IPS-18a (cell line): ENCODE results near the gene SLC1A7.

Experiments used
- H3K27ac ChIP-seq: one replicate; pipeline ENCODE4 v1.5.1; 2013; ENCODE audit warnings: low read length
- H3K27me3 ChIP-seq: one replicate; pipeline ENCODE4 v1.6.1; 2013; ENCODE audit warnings: mild to moderate bottlenecking, low read length; ENCODE audit not compliant: control insufficient read depth, insufficient read depth
- H3K36me3 ChIP-seq: one replicate; pipeline ENCODE4 v1.6.1; 2013; ENCODE audit warnings: low read depth, low read length; ENCODE audit not compliant: control insufficient read depth
- H3K4me1 ChIP-seq: one replicate; pipeline ENCODE4 v1.6.1; 2013; ENCODE audit warnings: low read depth, low read length; ENCODE audit not compliant: control insufficient read depth
- H3K4me3 ChIP-seq: one replicate; pipeline ENCODE4 v1.5.1; 2013; ENCODE audit warnings: low read length
- H3K9ac ChIP-seq: one replicate; pipeline ENCODE4 v1.6.1; 2013; ENCODE audit warnings: mild to moderate bottlenecking, low read length, moderate library complexity
- H3K9me3 ChIP-seq: one replicate; pipeline ENCODE4 v1.6.1; 2013; ENCODE audit warnings: low read depth, low read length; ENCODE audit not compliant: control insufficient read depth

The SLC1A7 gene

DNA sequence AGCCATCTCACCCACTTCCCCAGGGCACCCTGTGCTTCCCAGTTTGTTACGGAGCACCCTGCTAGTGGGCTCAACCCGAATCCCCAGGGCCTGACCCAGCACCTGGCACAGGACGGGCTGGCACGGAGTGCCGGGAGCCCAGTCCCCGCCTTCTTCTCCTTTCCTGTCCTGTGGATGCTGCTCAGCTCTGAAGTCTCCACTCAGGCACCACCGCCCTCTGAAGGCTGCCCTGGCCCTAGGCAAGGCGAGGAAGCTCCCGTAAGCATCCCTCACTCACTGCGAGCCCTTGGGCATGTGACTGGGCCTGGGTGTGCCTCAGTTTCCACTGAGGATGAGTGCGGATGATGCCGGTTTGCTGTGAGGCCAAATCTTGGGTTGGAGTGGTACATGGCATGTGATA, 21.8 kb downstream of the SLC1A7 start:
- Histone ChIP-seq H3K36me3 (no peaks in the 10 kb centered on the region), H3K9me3 (no peaks in the 10 kb centered on the region), H3K27me3 (no peaks in the 10 kb centered on the region), H3K4me3 (no peak overlapping the region), H3K4me1 (peaks cover 14% of the 10 kb centered on the region), H3K27ac (no peak overlapping the region), H3K9ac (no peak overlapping the region)

DNA sequence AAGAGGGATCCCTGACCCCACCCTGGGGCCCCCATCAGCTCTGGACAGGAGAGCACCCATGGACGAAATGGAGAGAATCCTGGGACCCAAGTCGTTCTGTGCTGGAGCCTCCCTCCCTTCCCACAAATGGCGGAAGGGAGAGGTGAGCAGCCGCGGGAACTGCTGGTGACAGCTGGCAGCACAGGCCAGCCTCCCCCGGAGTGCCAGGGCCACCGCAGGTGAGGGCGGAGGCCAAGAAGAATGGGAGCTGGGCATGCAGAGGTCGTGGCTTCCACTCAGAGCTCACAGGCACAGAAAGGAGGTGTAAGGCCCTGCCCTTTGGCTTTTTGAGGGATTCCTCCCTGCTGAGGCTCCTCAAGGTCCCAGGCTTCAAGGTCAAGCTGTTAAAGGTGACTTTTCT, 24.6 kb downstream of the SLC1A7 start:
- H3K27me3 ChIP-seq = no peaks in the 10 kb centered on the region
- no peak overlapping the region for H3K9ac ChIP-seq
- no peak overlapping the region for H3K4me3 ChIP-seq
- H3K36me3 ChIP-seq = no peaks in the 10 kb centered on the region
- H3K4me1 ChIP-seq = peaks cover 14% of the 10 kb centered on the region
- no peaks in the 10 kb centered on the region for H3K9me3 ChIP-seq
- H3K27ac ChIP-seq = no peak overlapping the region

DNA sequence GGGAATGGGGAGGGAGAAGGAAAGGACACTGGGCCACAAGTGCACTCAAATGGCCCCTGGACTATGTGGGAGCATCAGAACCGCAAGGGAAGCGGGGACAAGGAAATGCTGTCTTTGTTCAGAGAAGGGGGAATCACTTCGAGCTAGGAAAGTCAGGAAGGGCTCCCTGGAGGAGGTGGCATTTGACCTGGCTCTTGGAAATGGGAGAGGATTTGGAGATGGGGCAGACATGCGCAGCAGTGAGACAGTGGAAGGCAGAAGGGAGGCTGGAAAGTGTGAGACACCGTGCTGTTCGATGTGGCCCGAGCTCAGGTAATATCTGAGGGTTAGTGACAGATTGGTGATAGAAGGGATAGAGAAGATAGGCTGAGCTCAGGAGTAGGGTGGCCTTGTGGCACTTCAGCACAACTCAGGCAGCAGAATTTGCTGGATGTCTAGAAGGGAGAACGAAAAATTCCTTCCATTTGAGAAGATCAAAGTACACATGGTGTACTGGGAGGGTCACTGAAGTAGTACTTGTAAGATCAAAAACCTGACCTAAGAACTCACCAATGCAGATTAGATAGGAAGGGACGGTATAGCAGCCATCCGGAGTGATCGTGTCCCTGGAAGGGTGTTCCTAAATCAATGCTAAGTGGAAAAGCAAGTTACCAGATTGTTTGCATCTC, 25.4 kb downstream of the SLC1A7 start:
- Histone ChIP-seq H3K4me1 (peaks cover 14% of the 10 kb centered on the region), H3K9ac (no peak overlapping the region), H3K36me3 (no peaks in the 10 kb centered on the region), H3K27ac (no peak overlapping the region), H3K9me3 (no peaks in the 10 kb centered on the region), H3K27me3 (no peaks in the 10 kb centered on the region), H3K4me3 (no peak overlapping the region)

DNA sequence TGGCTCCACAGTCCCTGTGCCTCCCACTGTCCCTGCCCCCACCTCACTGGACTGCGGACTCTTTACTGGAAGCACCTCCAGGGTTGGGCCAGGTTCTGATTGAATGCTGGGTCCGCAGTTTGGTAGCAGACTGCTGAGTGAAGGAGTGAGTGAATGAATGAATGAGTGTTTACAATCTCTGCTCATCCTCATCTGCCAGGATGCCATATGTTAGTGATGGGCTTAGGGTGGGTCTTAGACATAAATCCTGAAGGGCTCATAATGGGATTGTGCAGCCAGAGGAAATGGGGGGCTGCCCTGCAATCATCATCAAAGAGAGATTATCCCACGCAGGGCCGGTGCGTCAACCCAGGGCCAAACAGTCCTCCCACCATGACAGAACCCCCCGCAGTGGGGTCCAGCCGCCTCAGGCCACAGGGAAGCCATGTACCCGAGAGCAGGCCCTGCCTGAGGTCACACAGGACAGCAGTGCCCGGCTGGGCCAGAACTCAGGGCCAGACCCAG, 26.1 kb downstream of the SLC1A7 start:
- peaks cover 14% of the 10 kb centered on the region for H3K4me1 ChIP-seq
- H3K4me3 ChIP-seq = no peak overlapping the region
- no peaks in the 10 kb centered on the region for H3K36me3 ChIP-seq
- H3K27ac ChIP-seq = no peak overlapping the region
- H3K9ac ChIP-seq = no peak overlapping the region
- no peaks in the 10 kb centered on the region for H3K9me3 ChIP-seq
- H3K27me3 ChIP-seq = no peaks in the 10 kb centered on the region

DNA sequence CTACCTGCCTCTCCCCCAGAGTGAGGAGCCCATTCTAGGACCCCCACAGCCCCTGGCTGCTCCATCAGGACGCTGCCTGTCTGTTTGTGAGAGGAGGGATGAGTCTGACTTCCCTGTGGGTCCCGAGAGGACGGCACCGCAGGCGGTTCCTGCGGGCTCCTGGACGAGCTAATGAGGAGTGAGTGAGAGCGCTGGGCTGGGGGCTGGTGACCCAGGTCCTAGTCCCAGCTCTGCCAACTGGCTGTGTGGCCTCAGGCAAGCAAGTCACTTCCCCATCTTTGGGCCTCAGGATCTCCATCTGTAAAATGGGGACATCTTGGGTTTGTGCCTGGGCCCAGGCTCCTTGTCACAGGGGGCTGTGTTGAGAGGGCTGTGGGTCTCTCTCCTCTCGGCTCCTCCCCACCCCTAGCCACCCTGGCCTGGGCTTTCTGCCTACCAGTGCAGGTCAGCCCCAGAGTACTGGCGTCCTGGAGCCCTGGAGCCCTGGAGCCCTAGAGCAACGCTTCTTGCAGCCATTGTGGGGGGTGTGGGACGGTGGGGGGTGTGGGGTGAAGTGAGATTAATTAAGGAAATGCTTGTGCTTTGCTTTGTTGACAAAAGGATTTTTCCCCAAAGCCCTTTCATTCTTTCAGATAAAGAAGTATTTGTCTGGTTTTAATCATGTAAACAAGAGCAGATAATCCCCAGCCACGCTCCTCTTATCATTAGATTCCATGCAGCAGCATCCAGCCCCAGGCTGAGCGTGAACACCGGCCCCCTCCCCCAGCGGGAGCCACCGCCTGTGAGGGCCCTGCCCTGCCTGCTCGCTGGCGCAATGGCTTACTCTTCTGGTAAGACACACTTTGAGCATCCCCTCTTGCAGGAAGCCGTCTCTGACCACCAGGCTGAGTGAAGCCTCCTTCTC, 26.8 kb downstream of the SLC1A7 start:
- Histone ChIP-seq H3K27ac (no peak overlapping the region), H3K27me3 (no peaks in the 10 kb centered on the region), H3K4me1 (peaks cover 14% of the 10 kb centered on the region), H3K9ac (no peak overlapping the region), H3K9me3 (no peaks in the 10 kb centered on the region), H3K4me3 (no peak overlapping the region), H3K36me3 (no peaks in the 10 kb centered on the region)

DNA sequence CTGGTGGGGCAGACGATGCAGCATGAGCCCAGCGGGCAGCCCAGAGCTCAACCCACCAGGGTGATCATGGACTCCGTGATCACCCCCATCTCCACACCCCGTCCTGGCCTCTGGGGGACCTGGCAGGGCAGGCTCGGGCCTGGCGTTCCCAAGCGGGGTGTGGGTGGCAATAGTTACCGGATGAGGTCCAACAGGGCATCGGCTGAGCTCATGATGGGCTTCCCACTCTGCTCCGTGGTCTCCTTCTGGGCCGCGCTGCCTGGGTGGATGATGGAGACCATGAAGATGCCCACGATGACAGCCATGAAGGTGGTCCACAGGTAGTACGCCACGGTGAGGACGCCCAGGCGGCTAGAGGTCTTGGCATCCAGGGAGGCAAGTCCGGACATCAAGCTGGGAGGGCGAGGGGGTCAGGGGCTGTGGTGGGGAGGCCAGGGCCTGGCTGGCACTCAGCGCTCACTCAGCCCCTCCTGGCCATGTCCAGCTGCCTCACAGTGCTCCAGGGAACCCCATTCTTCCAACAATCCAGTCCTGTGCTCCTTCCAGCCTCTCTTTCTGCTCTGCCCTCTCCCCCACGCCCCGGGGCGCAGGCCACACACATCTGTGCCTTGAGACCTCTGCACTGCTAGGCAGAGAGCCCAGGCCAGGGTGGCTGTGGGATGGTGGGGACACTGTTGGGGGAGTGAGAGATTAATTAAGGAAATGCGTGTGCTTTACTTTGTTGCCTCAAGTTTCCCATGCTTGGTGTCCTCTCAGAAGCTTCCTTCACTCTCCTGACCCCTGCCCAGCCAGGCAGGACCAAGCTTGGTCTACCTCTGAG, 27.6 kb downstream of the SLC1A7 start:
- Histone ChIP-seq H3K27ac (no peak overlapping the region), H3K9ac (no peak overlapping the region), H3K9me3 (no peaks in the 10 kb centered on the region), H3K36me3 (no peaks in the 10 kb centered on the region), H3K4me3 (no peak overlapping the region), H3K27me3 (no peaks in the 10 kb centered on the region), H3K4me1 (peaks cover 6% of the 10 kb centered on the region)

DNA sequence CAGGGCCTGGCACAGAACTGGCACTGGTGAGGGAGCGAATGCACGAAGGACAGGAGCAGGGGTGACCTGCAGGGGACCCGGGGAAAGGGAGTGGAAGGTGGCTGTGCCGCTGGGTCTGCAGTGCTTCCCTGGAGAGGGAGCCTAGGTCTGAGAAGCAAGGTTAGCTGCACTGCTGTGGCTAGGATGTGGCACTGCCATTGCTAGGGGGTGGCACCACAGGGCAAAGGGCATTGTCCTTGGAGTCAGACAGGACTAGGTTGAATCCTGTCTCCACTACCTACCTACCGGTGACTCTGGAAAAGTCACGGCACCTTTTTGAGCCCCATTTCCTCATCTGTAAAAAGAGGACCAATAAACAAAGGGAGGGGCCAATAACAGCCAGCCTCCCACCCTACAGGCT, 28.3 kb downstream of the SLC1A7 start:
- Histone ChIP-seq H3K4me1 (peaks cover 5% of the 10 kb centered on the region), H3K4me3 (no peak overlapping the region), H3K27me3 (no peaks in the 10 kb centered on the region), H3K9ac (no peak overlapping the region), H3K27ac (no peak overlapping the region), H3K36me3 (no peaks in the 10 kb centered on the region), H3K9me3 (no peaks in the 10 kb centered on the region)

DNA sequence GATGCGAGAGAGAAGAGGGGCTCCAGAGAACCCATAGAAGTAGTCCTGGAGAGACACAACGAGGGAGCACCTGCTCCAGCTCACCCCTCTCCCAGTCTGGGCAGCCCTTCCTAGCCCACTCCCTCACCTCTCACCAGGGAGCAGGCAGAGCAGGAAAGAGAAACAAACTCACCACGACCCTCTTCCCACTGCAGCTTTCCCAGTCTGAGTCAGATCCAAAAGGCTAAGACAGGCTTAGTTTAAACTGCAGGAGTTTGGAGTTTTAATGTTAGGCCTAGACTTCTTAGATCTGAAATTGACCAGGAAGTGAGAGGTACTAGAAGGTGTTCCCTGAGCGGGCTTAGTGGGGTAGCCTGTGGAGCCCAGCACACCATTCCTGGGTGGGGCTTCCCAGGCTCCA, 29.6 kb downstream of the SLC1A7 start:
- H3K36me3 ChIP-seq = no peaks in the 10 kb centered on the region
- no peaks in the 10 kb centered on the region for H3K9me3 ChIP-seq
- H3K4me1 ChIP-seq = peaks cover 5% of the 10 kb centered on the region
- H3K27ac ChIP-seq = no peak overlapping the region
- no peak overlapping the region for H3K4me3 ChIP-seq
- no peak overlapping the region for H3K9ac ChIP-seq
- no peaks in the 10 kb centered on the region for H3K27me3 ChIP-seq

DNA sequence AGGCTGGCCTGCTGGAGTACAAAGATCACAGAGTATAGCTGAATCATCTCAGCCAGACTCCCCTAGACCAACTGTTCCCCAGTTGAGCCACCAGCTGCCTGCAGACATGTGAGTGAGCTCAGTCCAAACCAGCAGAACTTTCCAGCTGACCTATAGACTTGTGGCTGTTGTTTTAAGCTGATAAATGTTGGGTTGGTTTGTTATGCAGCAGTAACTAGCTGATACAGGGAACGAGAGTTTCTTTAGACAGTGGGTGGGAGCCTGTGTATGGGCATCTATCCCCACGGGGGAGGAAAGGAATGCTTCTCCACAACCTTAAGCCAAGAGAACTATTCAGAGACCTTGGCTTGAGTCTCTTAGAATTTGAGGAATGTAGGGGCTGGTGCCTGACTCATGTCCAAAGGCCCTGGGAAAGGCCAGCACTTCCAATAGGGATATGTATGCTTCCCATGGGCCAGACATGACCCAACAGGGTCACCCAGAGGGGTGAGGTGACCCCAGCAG, 30.1 kb downstream of the SLC1A7 start:
- Histone ChIP-seq H3K27me3 (no peaks in the 10 kb centered on the region), H3K4me1 (peaks cover 5% of the 10 kb centered on the region), H3K4me3 (no peak overlapping the region), H3K9me3 (no peaks in the 10 kb centered on the region), H3K36me3 (no peaks in the 10 kb centered on the region), H3K27ac (no peak overlapping the region), H3K9ac (no peak overlapping the region)

DNA sequence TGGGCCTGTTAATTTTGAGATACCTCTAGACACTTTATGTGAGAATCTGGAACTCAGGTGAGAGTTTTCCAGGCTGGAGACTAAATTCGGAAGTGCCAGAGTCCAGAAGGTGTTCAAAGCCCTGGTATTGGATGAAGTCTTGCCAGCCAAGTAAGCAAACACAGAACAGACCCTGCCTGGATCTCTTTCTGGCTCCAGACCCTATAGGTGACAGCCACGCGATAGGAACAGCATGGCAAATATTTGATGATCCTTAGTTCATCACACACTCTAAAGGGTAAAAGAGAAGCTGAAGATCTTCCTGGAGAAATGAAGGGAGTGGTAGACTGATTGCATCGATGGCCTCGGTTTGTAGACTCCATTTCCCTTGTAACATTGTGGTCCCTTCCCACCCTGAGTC, 30.7 kb downstream of the SLC1A7 start:
- Histone ChIP-seq H3K36me3 (no peaks in the 10 kb centered on the region), H3K27me3 (no peaks in the 10 kb centered on the region), H3K9ac (no peak overlapping the region), H3K4me1 (peaks cover 5% of the 10 kb centered on the region), H3K4me3 (no peak overlapping the region), H3K9me3 (no peaks in the 10 kb centered on the region), H3K27ac (no peak overlapping the region)

DNA sequence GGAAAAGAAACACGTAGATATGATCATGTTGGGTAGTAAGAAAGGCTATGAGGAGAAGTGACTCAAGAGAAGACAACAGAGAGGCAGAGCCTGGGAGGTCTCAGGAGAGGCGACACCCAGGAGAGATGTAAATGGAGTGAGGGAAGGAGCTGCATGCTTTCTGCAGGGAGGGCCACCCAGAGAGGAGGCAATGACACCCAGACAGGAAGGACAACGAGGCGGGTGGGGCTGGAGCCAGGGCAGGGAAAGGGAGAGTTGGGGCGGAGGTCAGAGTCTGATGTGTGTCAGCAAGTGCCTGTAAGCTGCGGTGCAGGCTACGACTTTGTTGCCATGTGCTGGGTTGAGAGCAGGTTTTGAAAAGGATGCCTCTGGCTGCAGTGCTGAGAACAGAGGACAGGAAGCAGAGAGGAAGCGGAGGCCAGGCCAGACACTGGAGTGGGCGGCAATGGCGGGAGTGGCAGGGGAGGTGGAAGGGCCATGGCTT, 31.3 kb downstream of the SLC1A7 start:
- Histone ChIP-seq H3K27me3 (no peaks in the 10 kb centered on the region), H3K27ac (no peak overlapping the region), H3K4me3 (no peak overlapping the region), H3K9ac (no peak overlapping the region), H3K9me3 (no peaks in the 10 kb centered on the region), H3K4me1 (peaks cover under 1% of the 10 kb centered on the region), H3K36me3 (no peaks in the 10 kb centered on the region)
